ENCODE results near the gene TMED10.

GRCh38 chr14:75094896-75095295 is 81.5 kb downstream of the TMED10 start:
- TF ChIP-seq JUN (IDR thresholded peaks at IDR 0.05) (no peak), CTCF (IDR thresholded peaks at IDR 0.05) (no peak), USF2 (IDR thresholded peaks at IDR 0.05) (no peak), RNF2 (IDR thresholded peaks at IDR 0.05; ENCODE audit: borderline replicate concordance, low read depth) (no peak), POLR2A (IDR thresholded peaks at IDR 0.05; ENCODE audit: low read length) (no peak)

All from A549 (cell line).